Adrenal gland (tissue), 5 donors: ENCODE data around the gene CDYL.

ENCODE experiments used
- POLR2A ChIP-seq, 2 donors: fragments of 450-650 bp; IDR thresholded peaks; one replicate each; pipeline ENCODE4 v1.6.1; 2017; ENCODE audit warnings: antibody characterized with exemption in 2 of 2, mild to moderate bottlenecking in 2 of 2, moderate library complexity in 1 of 2
- TF ChIP-seq, protein P1 (sequence below), 6 experiments: fragments of 450-650 bp in 4 of 6; fragments of 200-600 bp in 2 of 6; sonication (generic) in 1 of 6; IDR thresholded peaks; 1 replicate in 5 of 6; 2 replicates in 1 of 6; pipeline versions ENCODE4 v1.5.1 to v1.8.0; 2016 to 2021; ENCODE audit warnings: antibody characterized with exemption in 6 of 6, mild to moderate bottlenecking in 2 of 6, moderate library complexity in 1 of 6
- donor health status: DM: no; HTN: no; CAD: no.

DNA sequence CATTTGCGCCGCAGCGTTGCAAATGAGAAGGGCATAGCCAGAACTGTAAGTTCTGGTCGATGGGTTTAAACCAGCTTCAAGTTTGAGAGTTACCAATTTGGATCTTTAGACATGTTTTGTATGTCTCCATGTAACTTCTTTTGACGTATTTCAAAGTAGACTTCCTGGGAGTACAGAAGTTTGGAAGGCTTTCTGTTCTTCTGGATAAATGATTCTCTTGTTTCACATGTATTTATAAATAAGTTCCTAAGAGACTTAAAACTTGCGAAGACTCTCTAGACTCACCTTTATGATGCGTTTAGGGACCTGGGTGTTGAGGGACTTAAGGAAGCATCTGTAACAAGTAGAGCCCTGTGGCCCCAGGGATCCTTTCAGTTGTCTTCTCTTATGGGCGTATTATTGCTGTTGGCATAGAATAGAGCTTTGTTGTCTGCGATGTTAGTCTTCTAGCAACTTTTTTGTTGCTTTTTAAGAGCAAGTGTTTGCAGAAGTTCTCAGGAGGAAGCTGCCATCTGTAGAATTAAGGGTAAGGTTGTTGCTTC is 1.3 kb downstream of the CDYL start:
- TF ChIP-seq, protein P1, sequence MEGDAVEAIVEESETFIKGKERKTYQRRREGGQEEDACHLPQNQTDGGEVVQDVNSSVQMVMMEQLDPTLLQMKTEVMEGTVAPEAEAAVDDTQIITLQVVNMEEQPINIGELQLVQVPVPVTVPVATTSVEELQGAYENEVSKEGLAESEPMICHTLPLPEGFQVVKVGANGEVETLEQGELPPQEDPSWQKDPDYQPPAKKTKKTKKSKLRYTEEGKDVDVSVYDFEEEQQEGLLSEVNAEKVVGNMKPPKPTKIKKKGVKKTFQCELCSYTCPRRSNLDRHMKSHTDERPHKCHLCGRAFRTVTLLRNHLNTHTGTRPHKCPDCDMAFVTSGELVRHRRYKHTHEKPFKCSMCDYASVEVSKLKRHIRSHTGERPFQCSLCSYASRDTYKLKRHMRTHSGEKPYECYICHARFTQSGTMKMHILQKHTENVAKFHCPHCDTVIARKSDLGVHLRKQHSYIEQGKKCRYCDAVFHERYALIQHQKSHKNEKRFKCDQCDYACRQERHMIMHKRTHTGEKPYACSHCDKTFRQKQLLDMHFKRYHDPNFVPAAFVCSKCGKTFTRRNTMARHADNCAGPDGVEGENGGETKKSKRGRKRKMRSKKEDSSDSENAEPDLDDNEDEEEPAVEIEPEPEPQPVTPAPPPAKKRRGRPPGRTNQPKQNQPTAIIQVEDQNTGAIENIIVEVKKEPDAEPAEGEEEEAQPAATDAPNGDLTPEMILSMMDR (IDR thresholded peaks at IDR 0.05): no peak
- TF ChIP-seq POLR2A (IDR thresholded peaks at IDR 0.05): no peak
